Measurements from ENCODE around the gene EDC3. TPM values are rescaled to one million over a fixed set of nuclear protein-coding genes. Genes with fewer than 3 reads are reported as not detected.
"Not testable (repeated sequence)": the region's sequence is repeated elsewhere in the genome, so short reads cannot be mapped to it uniquely, and the experiment has no call there.

Gene EDC3
- total RNA-seq, 1 donor from 2014 or later: 27.2 TPM

DNA sequence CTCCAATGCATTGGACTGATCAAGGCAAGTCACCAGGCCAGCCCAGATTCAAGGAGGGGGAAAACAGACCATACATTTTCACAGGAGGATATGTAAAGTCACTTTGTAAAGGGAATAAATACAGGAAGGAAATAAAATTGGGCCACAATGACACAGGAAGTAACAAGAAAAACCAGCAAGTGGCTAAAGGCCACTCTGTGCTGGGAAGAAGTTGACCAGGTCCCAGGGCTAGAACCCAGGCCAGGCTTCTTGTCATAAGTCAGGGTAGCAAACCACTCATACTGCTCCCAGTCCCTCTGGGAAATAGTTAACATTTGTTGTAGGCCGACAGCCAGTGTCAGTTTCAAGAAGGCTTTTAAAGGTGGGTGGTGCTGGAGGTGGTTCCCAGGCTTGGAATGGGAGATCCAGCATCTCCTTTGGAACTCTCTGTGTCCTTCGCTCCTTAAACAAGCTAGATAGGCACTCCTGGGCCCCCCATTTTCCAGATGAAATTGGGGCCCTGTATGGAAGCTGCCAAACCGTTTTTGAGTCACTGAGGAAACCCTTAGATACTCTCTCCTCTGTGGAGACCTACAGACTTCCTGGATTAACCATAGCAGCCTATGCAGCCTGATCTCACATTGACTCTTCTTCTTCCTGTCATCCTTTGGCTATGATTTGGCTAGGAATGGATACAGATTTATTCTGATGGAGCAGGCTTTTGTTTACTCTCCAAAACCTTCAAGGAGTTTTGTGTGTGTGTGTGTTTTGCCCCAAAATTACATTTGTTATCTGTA lies 14.7 kb upstream of the EDC3 start:
- DNase-seq (ENCODE audit: low spot score): no peak

DNA sequence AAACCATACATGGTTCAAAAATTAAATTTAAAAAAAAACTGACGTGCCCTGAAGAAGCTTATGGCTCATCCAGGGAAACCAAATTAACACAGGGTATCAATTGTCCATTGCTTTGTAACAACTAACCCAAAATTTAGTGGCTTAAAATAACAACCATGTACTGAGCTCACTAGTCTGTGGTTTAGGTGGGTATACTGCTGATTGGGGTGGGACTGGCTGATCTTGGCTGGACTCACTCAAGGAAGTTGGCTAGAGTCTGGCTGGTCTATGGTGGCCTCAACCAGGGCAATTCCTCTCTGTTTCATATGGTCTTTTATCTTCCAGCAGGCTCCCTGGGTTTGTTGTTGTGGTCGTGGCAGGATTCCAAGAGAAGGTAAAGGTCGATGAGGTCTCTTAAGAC lies 14.1 kb upstream of the EDC3 start:
- DNase-seq (ENCODE audit: low spot score): no peak

DNA sequence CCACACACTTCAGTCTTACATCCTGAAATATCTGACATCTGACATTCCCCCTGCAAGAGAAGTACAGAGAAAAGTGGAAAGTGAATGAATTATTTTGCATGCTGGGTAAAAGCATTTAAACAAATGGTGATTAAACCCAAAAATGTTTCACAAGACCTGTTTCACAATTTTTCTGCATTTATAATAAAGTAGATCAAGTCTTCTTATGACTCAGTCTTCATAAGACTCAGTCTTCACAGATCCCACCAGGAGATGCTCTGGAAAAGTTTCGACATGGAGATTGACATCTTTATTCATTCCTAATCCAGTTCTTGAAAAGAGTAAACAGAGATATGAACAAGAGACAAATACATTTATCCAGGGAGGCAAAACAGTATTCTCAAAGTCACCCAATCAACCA lies 13.2 kb upstream of the EDC3 start:
- no peak for DNase-seq (ENCODE audit: low spot score)

DNA sequence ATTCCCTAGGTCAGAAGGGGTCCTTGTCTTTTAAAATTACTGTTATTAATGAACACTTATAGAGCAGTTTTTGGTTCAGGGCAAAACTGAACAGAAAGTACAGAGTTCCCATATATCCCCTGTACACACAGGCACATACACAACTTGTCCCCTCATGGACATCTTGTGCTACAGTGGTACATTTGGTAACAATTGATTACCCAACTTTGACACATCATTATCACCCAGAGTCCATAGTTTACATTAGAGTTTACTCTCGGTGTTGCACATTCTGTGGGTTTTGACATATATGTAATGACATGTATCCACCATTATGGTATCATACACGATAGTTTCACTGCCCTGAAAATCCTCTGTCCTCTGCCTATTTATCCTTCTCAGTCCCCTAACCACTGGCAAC lies 984 bp upstream of the EDC3 start:
- no peak for DNase-seq (ENCODE audit: low spot score)

DNA sequence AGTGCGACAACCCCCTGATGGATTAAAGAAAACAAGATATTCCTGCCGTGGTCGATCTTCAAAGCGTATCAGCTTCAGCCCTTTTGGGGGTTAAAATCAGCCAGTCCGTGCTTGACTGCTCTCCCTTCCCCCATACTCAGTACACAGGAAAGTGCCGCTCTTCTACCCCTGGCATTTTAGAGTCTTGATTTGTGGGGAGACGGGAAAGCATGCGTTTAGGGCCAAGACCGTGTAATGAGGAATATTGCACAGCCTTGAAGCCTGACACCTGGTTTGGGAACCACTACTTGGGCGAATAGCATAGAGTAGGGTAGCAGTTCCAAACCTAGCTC lies 540 bp upstream of the EDC3 start:
- DNase-seq (ENCODE audit: low spot score): no peak

DNA sequence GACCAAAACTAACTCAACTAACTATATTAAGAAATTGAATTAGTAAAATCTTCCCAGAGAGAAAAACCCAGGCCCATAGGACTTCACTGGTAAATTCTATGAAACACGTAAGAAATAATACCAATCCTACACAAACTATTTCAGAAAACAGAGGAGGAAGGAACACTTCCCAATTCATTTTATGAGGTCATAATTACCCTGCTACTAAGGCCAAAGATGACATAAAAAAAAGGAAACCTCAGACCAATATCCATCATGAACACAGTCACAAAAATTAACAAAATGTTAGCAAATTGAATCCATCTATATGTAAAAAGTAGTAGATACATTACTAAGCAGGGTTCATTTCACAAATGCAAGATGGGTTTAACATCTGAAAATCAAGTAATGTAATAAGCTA lies 3.5 kb downstream of the EDC3 start:
- DNase-seq (ENCODE audit: low spot score): no peak

DNA sequence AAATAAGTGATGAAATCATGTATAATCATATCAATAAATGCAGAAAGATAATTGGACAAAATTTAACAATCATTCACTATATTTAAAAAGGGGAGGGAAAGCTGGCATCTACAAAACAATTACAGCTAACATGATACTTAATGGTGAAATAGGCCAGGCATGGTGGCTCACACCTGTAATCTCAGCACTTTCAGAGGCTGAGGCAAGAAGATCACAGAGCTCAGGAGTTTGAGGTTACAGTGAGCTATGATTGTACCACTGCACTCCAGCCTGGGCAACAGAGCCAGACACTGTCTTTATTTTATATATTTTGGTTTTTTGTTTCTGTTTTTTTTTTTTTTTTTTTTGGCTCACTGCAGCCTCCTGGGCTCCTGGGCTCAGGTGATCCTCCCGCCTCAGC lies 12.1 kb downstream of the EDC3 start:
- no peak for DNase-seq (ENCODE audit: low spot score)

DNA sequence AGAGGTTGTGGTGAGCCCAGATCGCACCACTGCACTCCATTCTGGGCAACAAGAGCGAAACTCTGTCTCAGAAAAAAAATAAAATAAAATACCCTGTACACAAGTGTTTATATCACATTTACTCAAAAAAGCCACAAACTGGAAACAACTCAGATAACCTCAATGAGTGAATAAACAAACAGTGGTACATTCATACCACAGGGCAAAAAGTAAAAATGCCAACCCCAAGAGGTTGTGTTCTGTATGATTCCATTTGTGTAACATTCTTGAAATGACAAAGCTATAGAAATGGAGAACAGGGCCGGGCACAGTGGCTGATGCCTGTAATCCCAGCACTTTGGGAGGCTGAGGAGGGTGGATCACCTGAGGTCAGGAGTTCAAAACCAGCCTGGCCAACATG lies 12.9 kb downstream of the EDC3 start:
- DNase-seq (ENCODE audit: low spot score): no peak

DNA sequence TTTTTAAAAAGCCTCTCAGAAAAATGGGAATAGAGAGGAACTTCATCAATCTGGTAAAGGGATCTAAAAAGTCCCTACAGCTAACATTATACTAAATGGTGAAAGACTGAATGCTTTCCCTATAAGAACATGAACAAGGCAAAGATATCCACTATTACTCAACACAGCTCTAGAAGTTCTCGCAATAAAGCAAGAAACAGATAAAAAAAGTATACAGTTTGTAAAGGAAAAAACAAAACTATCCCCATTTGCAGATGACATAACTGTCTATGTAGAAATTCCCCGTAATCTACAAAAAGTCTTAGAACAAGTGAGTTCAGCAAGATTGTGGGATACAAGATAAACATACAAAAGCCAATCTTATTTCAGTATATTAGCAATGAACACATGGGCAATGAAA lies 15.4 kb downstream of the EDC3 start:
- no peak for DNase-seq (ENCODE audit: low spot score)

DNA sequence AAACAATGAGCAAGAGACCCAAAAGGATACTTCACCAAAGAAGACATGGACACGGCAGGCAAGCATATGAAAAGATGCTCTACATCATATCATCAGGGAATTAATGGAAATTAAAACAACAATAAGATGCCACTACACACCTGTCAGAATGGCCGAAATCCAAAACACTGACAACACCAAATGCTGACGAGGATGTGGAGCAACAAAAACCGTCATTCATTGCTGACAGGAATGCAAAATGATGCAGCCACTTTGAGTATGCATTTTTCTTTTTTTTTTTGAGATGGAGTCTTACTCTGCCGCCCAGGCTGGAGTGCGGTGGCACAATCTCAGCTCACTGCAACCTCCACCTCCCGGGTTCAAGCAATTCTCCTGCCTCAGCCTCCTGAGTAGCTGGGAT lies 19.0 kb downstream of the EDC3 start:
- DNase-seq (ENCODE audit: low spot score): no peak

DNA sequence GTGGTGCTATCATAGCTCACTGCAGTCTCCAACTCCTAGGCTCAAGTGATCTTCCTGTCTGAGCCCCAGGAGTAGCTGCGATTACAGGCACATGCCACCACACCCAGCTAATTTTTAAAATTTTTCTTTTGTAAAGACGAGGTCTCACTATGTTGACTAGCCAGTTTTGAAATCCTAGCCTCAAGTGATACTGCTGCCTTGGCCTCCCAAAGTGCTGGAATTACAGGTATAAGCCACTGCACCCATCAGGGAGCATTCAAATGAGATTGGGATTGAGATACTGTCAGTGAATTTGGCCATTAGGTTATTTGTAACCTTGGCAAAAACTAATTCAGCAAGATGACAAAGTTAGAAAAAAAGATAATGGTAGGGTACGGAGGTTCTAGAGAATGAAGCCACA lies 21.7 kb downstream of the EDC3 start:
- DNase-seq (ENCODE audit: low spot score): no peak

DNA sequence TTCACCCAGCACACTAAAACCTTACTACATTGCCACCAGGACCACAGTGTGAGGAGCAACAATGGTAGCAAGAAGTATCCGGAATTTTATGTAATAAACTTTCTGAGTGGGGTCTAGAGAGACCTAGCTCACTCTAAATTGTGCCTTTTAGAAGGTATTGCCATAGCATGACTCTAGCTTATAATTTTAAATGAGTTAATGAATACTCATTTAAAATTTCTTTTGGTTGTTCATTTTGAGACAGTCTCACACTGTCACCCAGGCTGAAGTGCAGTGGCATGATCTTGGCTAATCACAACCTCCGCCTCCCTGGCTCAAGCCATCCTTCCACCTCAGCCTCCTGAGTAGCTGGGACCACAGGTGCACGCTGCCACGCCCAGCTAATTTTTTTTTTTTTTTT lies 26.2 kb downstream of the EDC3 start:
- no peak for DNase-seq (ENCODE audit: low spot score)

DNA sequence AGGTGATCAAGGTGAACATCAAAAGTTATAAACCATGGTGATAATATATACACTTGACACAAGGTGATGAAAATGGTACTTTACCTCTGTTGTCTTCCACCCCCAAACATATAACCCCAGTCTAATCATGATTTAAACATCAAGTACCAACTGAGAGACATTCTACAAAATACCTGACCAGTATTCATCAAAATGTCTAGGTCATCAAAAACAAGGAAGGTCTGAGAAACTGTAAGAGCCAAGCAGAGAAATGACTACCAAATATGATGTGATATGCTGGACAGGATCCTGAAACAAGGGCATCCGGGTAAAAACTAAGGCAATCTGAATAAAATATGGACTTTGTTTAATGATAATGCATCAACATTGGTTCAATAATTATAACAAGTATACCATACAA lies 27.8 kb downstream of the EDC3 start:
- DNase-seq (ENCODE audit: low spot score): no peak

DNA sequence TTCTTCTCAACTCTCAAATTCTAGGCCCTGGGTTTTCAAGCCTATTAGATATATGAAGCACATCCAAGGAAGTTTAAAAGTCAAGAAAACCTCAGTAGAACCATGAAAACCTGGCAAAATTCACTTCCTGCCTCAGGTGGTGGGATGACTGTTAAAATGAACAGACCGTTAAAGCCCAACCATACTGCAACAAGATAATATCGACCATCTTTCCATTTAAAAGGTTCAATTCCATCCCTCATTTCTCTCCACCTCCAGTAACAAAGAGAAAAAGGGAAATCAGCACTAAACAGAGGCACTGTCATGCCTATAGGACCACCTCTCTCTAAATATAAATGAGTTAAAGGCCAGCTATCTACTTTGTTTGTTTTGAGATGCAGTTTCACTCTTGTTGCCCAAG lies 31.2 kb downstream of the EDC3 start:
- no peak for DNase-seq (ENCODE audit: low spot score)

DNA sequence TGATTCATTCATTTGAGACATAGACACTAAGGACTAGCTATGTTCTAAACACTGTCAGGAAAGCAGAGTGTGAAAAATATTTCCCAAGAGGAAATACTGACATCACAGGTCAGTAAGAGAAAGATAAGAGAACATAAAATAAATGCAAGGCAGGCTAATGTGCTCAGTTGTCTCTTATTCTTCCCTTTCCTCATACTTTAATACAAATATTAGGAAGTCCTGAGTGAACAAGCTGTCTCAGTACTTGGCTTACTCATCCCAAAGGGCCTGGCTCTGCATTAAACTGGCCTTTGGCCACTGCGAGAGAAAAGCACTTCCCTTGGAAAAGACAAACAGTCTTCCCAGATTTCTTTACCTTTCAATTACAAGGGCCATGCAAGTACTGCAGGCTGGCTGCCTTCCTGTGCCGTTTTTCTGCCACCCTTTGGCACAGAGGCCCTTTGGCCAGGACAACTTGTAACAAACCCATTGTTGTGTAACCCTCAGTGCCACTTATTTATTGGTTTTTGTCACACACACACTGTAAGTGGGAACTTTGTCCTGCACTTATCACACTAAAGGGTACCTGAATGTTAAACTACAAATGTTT lies 31.7 kb downstream of the EDC3 start:
- no peak for DNase-seq (ENCODE audit: low spot score)

DNA sequence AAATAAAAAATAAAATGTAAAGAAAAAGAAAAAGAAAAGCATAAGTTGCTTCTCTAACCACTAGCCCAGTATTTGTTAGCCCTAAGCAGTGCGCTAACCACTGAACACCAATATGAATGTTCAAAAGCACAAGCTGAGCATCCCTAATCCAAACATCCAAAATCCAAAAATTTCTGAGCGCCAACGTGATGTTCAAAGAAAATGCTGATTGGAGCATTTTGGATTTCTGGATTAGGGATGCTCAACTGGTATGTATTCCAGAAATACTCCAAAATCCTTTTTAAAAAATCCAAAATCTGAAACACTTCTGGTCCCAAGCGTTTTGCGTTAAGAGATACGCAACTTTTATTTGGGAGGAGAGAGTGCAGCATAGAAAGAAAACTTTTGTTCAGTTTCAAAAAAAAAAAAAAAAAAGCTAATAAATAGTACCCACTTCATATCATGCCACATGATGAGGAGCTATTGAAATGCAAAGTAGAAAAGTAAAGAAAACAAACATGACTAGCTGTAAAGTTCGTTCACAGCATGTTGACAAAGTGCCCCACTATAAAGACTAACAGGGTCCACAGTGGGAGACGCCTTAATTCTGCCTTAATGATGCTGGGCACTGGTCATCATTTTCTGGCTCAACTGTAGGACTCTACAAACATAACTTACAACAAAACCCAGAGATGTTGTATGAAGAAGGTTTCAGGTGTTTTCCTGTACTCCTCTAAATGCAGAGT lies 32.4 kb downstream of the EDC3 start:
- no peak for DNase-seq (ENCODE audit: low spot score)

DNA sequence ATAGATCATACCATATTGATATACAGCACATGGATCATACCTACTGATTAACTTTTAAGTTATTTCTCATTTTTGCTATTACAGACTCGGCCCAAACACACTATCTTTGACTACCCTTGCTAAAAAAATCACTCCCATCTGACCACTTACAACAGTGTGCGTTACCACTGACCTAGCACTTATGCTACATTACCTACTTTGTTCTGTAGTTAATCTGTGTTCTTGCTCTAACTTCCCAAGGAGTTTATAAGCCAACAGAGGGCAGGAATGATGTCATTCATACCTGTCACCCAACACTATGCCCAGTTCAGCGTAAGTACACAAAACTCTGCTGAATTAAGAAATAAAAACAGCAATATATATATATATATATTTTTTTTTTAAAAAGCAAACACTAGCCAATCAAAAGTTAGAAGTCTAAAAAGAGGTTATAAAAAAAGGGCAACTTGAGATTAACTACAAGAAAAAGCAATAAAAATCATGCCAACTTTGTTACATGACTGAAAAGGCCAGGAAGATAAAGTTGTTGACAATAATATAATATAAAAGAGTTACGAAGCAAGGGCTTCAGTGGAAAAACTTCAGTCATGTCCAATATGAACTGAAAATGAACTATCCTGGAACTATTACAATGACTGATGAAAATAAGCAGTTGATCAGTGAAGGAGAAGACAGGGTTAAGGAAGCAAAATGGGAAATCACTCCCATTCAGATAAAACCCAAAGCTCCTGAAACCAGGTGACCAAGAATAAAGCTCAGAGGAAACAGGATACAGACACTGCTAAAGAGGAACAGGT lies 33.6 kb downstream of the EDC3 start:
- no peak for DNase-seq (ENCODE audit: low spot score)

DNA sequence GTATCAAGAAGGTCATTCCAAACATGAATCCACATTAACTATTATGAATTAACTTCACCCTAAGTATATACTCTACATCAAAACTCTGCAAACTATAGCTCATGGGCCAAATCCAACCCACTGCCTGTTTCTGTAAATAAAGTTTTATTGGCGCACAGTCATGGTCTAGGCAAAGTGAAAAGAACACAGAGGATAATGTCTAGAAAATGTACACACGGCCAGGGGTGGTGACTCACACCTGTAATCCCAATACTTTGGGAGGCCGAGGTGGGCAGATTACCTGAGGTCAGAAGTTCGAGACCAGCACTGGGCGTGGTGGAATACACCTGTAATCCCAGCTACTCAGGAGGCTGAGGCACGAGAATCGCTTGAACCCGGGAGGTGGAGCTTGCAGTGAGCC lies 34.5 kb downstream of the EDC3 start:
- not testable (repeated sequence) for DNase-seq (ENCODE audit: low spot score)

DNA sequence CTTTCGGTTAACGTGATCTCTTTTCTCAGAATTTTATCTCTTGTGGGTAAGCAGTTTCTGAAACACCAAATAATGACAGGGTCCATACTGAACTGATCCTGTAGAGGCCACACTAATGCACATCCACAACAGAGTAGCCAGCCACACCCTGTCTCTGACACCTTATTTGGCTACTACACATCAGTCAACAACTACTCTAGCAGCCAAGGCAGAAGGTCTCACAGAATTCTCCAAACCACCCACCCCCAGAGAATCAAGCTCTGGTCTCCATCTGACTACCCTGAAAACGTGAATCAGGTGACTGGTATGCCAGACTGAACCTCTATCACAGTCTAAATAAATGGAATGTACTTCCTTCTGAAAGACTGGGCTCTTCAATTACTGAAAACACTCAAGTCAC lies 38.0 kb downstream of the EDC3 start:
- no peak for DNase-seq (ENCODE audit: low spot score)

DNA sequence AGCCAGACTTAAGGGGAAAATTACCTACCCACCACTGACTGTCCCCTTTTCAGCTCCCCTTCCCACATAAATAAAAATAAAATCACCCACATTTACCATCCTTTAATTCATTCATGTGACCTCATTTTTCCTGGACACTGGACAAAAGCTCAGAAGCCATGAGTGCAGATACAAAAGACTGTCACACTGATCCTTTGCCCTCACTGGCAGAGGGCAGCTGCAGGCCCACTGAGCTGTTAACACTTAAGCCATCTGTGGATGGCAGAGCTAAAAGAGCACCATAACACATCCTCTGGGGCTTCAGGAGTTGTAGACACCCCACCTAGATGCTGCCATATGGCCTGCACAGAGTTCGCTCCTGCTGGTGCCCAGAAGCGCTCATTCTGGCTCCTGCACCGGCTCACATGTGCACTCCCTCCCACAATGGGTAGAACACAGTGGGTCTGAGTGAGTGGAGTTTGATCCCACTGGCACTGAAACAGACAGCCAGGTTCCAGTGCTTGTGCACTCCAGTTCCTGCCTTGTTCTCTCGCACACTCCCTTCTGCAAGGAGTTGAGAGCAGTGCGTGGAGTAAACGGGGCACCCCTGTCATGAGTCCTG lies 38.8 kb downstream of the EDC3 start:
- DNase-seq (ENCODE audit: low spot score): no peak

DNA sequence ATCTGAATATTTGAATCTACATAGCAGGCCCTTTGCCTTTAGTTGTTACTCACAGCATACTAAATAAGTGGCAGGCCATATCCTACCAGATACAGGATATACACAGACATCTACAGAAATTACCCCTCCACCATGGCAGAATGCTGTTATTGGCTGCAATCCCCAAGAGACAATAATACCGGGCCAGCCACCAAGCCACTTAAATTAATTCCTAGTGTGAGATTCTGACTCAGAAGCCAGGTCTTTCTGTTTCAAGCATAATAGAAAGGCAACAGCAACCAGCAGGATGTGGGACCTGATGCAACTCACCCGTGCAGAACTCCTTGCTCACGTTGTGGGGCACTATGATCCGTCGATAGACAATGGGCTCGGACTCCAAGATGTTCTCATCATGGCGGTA lies 40.4 kb downstream of the EDC3 start:
- no peak for DNase-seq (ENCODE audit: low spot score)
